H9 (cell line): Measurements from ENCODE around the gene DNAI7. TPM values are rescaled to one million over a fixed set of nuclear protein-coding genes. Genes with fewer than 3 reads are reported as not detected.

ENCODE experiments used
- DNase-seq: peaks from one replicate; pipeline ENCODE4 v3.0.0-alpha.2; 2017
- H2AFZ ChIP-seq: one replicate; pipeline ENCODE4 v1.6.1; 2013; ENCODE audit warnings: mild to moderate bottlenecking, low read length, control low read depth, moderate library complexity
- H2AK5ac ChIP-seq: 2 replicates; pipeline ENCODE4 v1.6.1; 2013; ENCODE audit warnings: low read length, control low read depth, mixed read lengths; ENCODE audit not compliant: insufficient read length
- H2BK120ac ChIP-seq: one replicate; pipeline ENCODE4 v1.6.1; 2013; ENCODE audit warnings: low read depth, mild to moderate bottlenecking, low read length, control low read depth, inconsistent platforms; ENCODE audit not compliant: poor library complexity, severe bottlenecking
- H2BK12ac ChIP-seq: 2 replicates; pipeline ENCODE4 v1.6.1; 2013; ENCODE audit warnings: low read length, control low read depth, mixed read lengths, low read depth; ENCODE audit not compliant: insufficient read length
- H2BK15ac ChIP-seq: 2 replicates; pipeline ENCODE4 v1.6.1; 2013; ENCODE audit warnings: low read depth, low read length, control low read depth
- H2BK20ac ChIP-seq: one replicate; pipeline ENCODE4 v1.6.1; 2013; ENCODE audit warnings: low read depth, mild to moderate bottlenecking, low read length, control low read depth, inconsistent platforms; ENCODE audit not compliant: poor library complexity, severe bottlenecking
- H2BK5ac ChIP-seq: 2 replicates; pipeline ENCODE4 v1.6.1; 2013; ENCODE audit warnings: low read length, control low read depth, mixed read lengths; ENCODE audit not compliant: insufficient read length
- H3K14ac ChIP-seq: 2 replicates; pipeline ENCODE4 v1.6.1; 2013; ENCODE audit warnings: low read length, control low read depth; ENCODE audit not compliant: insufficient read depth
- H3K18ac ChIP-seq: 2 replicates; pipeline ENCODE4 v1.6.1; 2013; ENCODE audit warnings: low read depth, mild to moderate bottlenecking, mixed read lengths, low read length, control low read depth; ENCODE audit not compliant: insufficient read length
- H3K23ac ChIP-seq: 2 replicates; pipeline ENCODE4 v1.6.1; 2013; ENCODE audit warnings: low read length, control low read depth, mixed read lengths, low read depth; ENCODE audit not compliant: insufficient read length
- H3K23me2 ChIP-seq: 2 replicates; pipeline ENCODE4 v1.6.1; 2013; ENCODE audit warnings: low read depth, mild to moderate bottlenecking, mixed read lengths, low read length, control low read depth; ENCODE audit not compliant: insufficient read length, poor library complexity, severe bottlenecking
- H3K27ac ChIP-seq: 2 replicates; pipeline ENCODE4 v1.5.1; 2013; ENCODE audit warnings: low read length, control low read depth, mixed read lengths, low read depth; ENCODE audit not compliant: insufficient read length
- H3K27me3 ChIP-seq: 2 replicates; pipeline ENCODE4 v1.6.1; 2013; ENCODE audit warnings: low read length, control low read depth, inconsistent platforms; ENCODE audit not compliant: insufficient read depth
- H3K4ac ChIP-seq: 2 replicates; pipeline ENCODE4 v1.6.1; 2013; ENCODE audit warnings: low read depth, mild to moderate bottlenecking, control low read depth, inconsistent platforms, low read length, moderate library complexity
- H3K4me1 ChIP-seq: 2 replicates; pipeline ENCODE4 v1.6.1; 2013; ENCODE audit warnings: low read length, control low read depth, inconsistent platforms; ENCODE audit not compliant: insufficient read depth
- H3K4me2 ChIP-seq: 2 replicates; pipeline ENCODE4 v1.6.1; 2013; ENCODE audit warnings: low read length, control low read depth, mixed read lengths; ENCODE audit not compliant: insufficient read length, insufficient read depth
- H3K56ac ChIP-seq: 2 replicates; pipeline ENCODE4 v1.6.1; 2013; ENCODE audit warnings: low read depth, mild to moderate bottlenecking, mixed read lengths, low read length, control low read depth; ENCODE audit not compliant: insufficient read length
- H3K79me1 ChIP-seq: 2 replicates; pipeline ENCODE4 v1.6.1; 2013; ENCODE audit warnings: low read depth, mild to moderate bottlenecking, moderate library complexity, low read length, control low read depth, inconsistent platforms; ENCODE audit not compliant: insufficient read depth, poor library complexity, severe bottlenecking
- H3K79me2 ChIP-seq: 2 replicates; pipeline ENCODE4 v1.6.1; 2013; ENCODE audit warnings: low read length, control low read depth, inconsistent platforms; ENCODE audit not compliant: insufficient read depth
- H3K9ac ChIP-seq: 2 replicates; pipeline ENCODE4 v1.6.1; 2013; ENCODE audit warnings: low read length, control low read depth, mixed read lengths; ENCODE audit not compliant: insufficient read length; ENCODE audit errors: extremely low read depth
- H3K9me3 ChIP-seq: one replicate; pipeline ENCODE4 v1.6.1; 2013; ENCODE audit warnings: low read depth, low read length, inconsistent platforms; ENCODE audit not compliant: control insufficient read depth
- H3T11ph ChIP-seq: one replicate; pipeline ENCODE4 v1.6.1; 2013; ENCODE audit warnings: mild to moderate bottlenecking, low read length, control low read depth, inconsistent platforms
- H4K20me1 ChIP-seq: one replicate; pipeline ENCODE4 v1.6.1; 2013; ENCODE audit not compliant: control insufficient read depth, insufficient read length, insufficient read depth
- H4K5ac ChIP-seq: 2 replicates; pipeline ENCODE4 v1.6.1; 2013; ENCODE audit warnings: low read depth, mild to moderate bottlenecking, mixed read lengths, low read length, control low read depth; ENCODE audit not compliant: insufficient read length
- H4K8ac ChIP-seq: replicated peaks from 2 replicates; pipeline ENCODE4 v1.6.1; 2013; ENCODE audit warnings: low read length, control low read depth, mixed read lengths, low read depth; ENCODE audit not compliant: insufficient read length
- H4K91ac ChIP-seq: 2 replicates; pipeline ENCODE4 v1.6.1; 2013; ENCODE audit warnings: low read depth, mild to moderate bottlenecking, moderate library complexity, mixed read lengths, low read length, control low read depth; ENCODE audit not compliant: insufficient read length
- H3K27ac Mint-ChIP-seq, 3 experiments: 2 replicates in 2 of 3; 3 replicates in 1 of 3; pipeline ENCODE4 v1.8.0; 2020 to 2021; ENCODE audit warnings: mixed read lengths in 3 of 3, mild to moderate bottlenecking in 1 of 3, moderate library complexity in 1 of 3
- H3K27me3 Mint-ChIP-seq: 2 replicates; pipeline ENCODE4 v1.8.0; 2021; ENCODE audit warnings: low read depth, mild to moderate bottlenecking, moderate library complexity, mixed read lengths
- H3K36me3 Mint-ChIP-seq, 3 experiments: 2 replicates in 2 of 3; 3 replicates in 1 of 3; pipeline ENCODE4 v1.8.0; 2020 to 2021; ENCODE audit warnings: low read depth in 3 of 3, mixed read lengths in 3 of 3; ENCODE audit not compliant: insufficient read depth in 1 of 3
- H3K4me1 Mint-ChIP-seq, 2 experiments: 2 replicates each; pipeline ENCODE4 v1.8.0; 2020; ENCODE audit warnings: mixed read lengths in 2 of 2
- H3K4me3 Mint-ChIP-seq, 2 experiments: 2 replicates in 1 of 2; 3 replicates in 1 of 2; pipeline ENCODE4 v1.8.0; 2020 to 2021; ENCODE audit warnings: mild to moderate bottlenecking in 2 of 2, mixed read lengths in 2 of 2, moderate library complexity in 1 of 2
- H3K9me3 Mint-ChIP-seq, 2 experiments: 2 replicates in 1 of 2; 3 replicates in 1 of 2; pipeline ENCODE4 v1.8.0; 2020; ENCODE audit warnings: mild to moderate bottlenecking in 2 of 2, mixed read lengths in 2 of 2, moderate library complexity in 1 of 2
- WGBS: extraction: QIAGEN DNeasy Blood & Tissue Kit; methylation state at CpG from one replicate; pipeline ENCODE4 v1.1.7; 2013; ENCODE audit warnings: missing lambda C conversion rate, low lambda C conversion rate, mixed read lengths; ENCODE audit not compliant: insufficient read length; ENCODE audit errors: extremely low coverage; 5-methylcytosine and 5-hydroxymethylcytosine counted together
- total RNA-seq: library from RNA; stranded (reverse); gene quantifications from 2 replicates; pipeline ENCODE4 v1.2.1, GENCODE V29; 2021
- TF ChIP-seq, protein P1 (sequence below): fragments of 200-600 bp; sonication (generic); conservative IDR thresholded peaks from 3 replicates; pipeline ENCODE4 v1.8.0; 2021; ENCODE audit warnings: antibody characterized with exemption, mild to moderate bottlenecking

Gene DNAI7
- total RNA-seq, 1 experiment from 2014 or later: not detected

DNA sequence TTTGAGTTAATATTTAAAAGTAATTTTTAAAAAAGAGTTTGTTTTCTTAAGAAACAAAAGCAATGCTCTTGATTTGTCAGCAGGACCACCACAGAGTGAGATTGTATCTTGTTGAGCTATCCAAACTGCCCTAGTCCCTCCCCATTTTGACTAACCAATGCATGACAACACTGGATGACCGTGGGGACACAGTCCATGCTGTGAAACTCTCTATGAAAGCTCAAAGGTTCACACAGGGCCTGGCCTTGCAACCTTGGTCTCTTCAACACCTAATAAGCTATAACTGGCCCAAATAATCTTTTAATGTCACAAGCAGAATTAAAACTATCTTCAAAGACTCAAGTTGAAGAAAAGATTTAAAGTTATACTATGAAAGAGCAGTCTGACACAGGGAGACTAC, 13.6 kb upstream of the DNAI7 start:
- H3K36me3 Mint-ChIP-seq: peaks cover 3 to 20% (median 13%) of the 10 kb centered on the region in 3 experiments; a peak in 5 of 7 replicates
- no peak overlapping the region for H4K91ac ChIP-seq
- no CpG with 5 or more reads among the region's 1 CpG for WGBS
- no peaks in the 10 kb centered on the region for H3K79me2 ChIP-seq
- H3K27ac ChIP-seq: no peak overlapping the region
- H2BK20ac ChIP-seq: no peak overlapping the region
- no peak overlapping the region for H2AFZ ChIP-seq
- H3K9me3 ChIP-seq: no peaks in the 10 kb centered on the region
- H3K27me3 Mint-ChIP-seq: no peaks in the 10 kb centered on the region
- TF ChIP-seq, protein P1, sequence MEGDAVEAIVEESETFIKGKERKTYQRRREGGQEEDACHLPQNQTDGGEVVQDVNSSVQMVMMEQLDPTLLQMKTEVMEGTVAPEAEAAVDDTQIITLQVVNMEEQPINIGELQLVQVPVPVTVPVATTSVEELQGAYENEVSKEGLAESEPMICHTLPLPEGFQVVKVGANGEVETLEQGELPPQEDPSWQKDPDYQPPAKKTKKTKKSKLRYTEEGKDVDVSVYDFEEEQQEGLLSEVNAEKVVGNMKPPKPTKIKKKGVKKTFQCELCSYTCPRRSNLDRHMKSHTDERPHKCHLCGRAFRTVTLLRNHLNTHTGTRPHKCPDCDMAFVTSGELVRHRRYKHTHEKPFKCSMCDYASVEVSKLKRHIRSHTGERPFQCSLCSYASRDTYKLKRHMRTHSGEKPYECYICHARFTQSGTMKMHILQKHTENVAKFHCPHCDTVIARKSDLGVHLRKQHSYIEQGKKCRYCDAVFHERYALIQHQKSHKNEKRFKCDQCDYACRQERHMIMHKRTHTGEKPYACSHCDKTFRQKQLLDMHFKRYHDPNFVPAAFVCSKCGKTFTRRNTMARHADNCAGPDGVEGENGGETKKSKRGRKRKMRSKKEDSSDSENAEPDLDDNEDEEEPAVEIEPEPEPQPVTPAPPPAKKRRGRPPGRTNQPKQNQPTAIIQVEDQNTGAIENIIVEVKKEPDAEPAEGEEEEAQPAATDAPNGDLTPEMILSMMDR: no peak
- no peak overlapping the region for H3K4me3 Mint-ChIP-seq
- no peak overlapping the region for H3T11ph ChIP-seq
- H3K4me1 Mint-ChIP-seq: no peaks in the 10 kb centered on the region
- H3K27me3 ChIP-seq: no peaks in the 10 kb centered on the region
- H3K14ac ChIP-seq: no peak overlapping the region
- no peak overlapping the region for H3K23ac ChIP-seq
- H3K27ac Mint-ChIP-seq: no peak overlapping the region
- H3K9me3 Mint-ChIP-seq: no peaks in the 10 kb centered on the region
- no peak overlapping the region for H3K18ac ChIP-seq
- no peaks in the 10 kb centered on the region for H3K4me1 ChIP-seq
- no peak for DNase-seq
- H2BK120ac ChIP-seq: no peak overlapping the region
- no peak overlapping the region for H2BK15ac ChIP-seq
- H2AK5ac ChIP-seq: no peak overlapping the region
- H3K4me2 ChIP-seq: no peak overlapping the region
- H2BK12ac ChIP-seq: no peak overlapping the region
- H3K56ac ChIP-seq: no peak overlapping the region
- H3K4ac ChIP-seq: no peak overlapping the region
- no peak overlapping the region for H4K8ac ChIP-seq
- H2BK5ac ChIP-seq: no peak overlapping the region
- H3K23me2 ChIP-seq: no peaks in the 10 kb centered on the region
- H4K20me1 ChIP-seq: no peaks in the 10 kb centered on the region
- H4K5ac ChIP-seq: no peak overlapping the region
- H3K79me1 ChIP-seq: no peaks in the 10 kb centered on the region
- no peak overlapping the region for H3K9ac ChIP-seq
